ENCODE results near the gene SLC38A8.

DNA sequence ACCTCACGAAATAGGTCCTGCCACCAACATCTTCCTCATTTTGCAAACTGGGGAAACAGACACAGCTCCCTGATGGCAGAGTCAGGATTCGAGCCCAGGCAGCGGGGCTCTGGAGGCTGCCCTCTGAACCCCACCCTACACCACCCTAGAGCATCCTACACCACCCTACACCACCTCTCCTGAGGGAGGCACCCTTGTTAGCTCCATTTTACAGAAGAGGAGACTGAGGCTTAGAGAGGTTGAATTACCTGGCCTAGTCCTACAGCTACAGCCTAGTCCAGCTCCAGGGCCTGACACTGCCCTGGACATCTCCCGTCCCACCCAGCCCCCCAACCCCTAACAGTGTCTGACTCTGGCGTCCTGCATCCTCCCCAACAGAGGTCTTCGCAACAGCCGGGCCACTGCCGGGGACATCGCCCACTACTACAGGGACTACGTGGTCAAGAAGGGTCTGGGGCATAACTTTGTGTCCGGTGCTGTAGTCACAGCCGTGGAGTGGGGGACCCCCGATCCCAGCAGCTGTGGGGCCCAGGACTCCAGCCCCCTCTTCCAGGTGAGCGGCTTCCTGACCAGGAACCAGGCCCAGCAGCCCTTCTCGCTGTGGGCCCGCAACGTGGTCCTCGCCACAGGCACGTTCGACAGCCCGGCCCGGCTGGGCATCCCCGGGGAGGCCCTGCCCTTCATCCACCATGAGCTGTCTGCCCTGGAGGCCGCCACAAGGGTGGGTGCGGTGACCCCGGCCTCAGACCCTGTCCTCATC lies 77.7 kb downstream of the SLC38A8 start:
- TF ChIP-seq CTCF (conservative IDR thresholded peaks at IDR 0.05; ENCODE audit: low read length) (no peak), EZH2phosphoT487 (IDR thresholded peaks at IDR 0.05; ENCODE audit: borderline replicate concordance) (no peak)
